OCI-LY3 (cell line): Measurements from ENCODE around the gene GNG2.

ENCODE experiments used
- EZH2phosphoT487 ChIP-seq: fragments of 200-600 bp; shearing (Covaris generic); IDR thresholded peaks from 2 replicates; pipeline ENCODE4 v1.6.1; 2018; ENCODE audit warnings: antibody characterized with exemption, mixed run types, low read depth
- TF ChIP-seq, protein P1 (sequence below): fragments of 200-600, 300-600 bp; sonication (generic); IDR thresholded peaks from 2 replicates; pipeline ENCODE4 v1.5.1; 2014; ENCODE audit warnings: antibody characterized with exemption, low read length, low read depth

DNA sequence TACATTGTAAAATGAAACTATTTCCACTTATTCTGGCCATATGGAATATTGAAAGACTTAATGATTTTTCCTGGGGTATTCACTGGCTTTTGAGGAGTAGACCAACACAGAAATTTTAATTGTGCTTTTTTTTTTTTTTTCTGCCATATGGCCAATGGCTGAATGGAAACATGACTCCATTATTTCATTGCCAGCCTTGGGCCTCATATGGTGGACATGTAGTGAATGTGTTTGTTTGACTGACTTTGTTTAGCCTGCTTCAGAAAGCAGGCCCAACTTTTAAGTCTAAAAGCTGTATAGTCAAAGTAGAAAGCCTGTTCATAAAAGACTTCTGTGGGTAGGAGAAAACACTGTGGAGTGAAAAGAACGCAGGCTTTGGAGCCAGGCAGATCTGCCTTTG lies 2.4 kb downstream of the GNG2 start:
- TF ChIP-seq, protein P1, sequence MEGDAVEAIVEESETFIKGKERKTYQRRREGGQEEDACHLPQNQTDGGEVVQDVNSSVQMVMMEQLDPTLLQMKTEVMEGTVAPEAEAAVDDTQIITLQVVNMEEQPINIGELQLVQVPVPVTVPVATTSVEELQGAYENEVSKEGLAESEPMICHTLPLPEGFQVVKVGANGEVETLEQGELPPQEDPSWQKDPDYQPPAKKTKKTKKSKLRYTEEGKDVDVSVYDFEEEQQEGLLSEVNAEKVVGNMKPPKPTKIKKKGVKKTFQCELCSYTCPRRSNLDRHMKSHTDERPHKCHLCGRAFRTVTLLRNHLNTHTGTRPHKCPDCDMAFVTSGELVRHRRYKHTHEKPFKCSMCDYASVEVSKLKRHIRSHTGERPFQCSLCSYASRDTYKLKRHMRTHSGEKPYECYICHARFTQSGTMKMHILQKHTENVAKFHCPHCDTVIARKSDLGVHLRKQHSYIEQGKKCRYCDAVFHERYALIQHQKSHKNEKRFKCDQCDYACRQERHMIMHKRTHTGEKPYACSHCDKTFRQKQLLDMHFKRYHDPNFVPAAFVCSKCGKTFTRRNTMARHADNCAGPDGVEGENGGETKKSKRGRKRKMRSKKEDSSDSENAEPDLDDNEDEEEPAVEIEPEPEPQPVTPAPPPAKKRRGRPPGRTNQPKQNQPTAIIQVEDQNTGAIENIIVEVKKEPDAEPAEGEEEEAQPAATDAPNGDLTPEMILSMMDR = no peak
- TF ChIP-seq EZH2phosphoT487 = no peak
